ENCODE results near the gene HBE1. TPM values are rescaled to one million over a fixed set of nuclear protein-coding genes. Genes with fewer than 3 reads are reported as not detected.

The HBE1 gene
- polyA plus RNA-seq, 1 of the 3 experiments (the other 2 are of a cell fraction): 2.4 TPM

DNA sequence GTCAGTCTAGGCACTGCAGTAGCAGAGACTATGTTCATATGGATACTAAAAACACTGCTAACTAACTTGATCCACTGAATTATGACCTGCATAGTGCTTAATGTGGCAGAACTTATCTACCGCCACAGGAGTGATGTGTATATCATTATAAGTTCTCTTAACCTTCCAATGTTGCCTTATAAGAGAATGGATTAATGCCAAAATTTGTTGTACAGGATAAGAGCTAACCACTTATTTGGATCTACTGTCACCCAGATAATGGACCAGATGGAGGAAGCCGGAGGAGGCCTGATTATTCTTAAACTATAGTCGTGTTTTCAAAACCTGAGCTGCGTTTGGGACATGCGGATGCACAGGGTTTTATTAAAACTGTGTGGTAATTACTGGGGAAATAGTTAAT, 33.9 kb upstream of the HBE1 start:
- Histone ChIP-seq H3K4me3 (ENCODE audit: low read depth in 2 of 2, low read length in 1 of 2) (no peak overlapping the region), H3K9ac (no peak overlapping the region), H3K79me2 (ENCODE audit: insufficient read depth) (no peaks in the 10 kb centered on the region), H4K20me1 (ENCODE audit: insufficient read depth) (no peaks in the 10 kb centered on the region), H3K36me3 (replicated peaks in 1 of 2; ENCODE audit: control insufficient read depth in 1 of 2, insufficient read depth in 2 of 2, low read length in 1 of 2) (no peaks in the 10 kb centered on the region), H3K4me1 (ENCODE audit: control insufficient read depth in 1 of 2, insufficient read depth in 2 of 2, low read depth in 1 of 2, low read length in 1 of 2) (no peaks in the 10 kb centered on the region), H3K27me3 (ENCODE audit: insufficient read depth) (no peaks in the 10 kb centered on the region; the same call in 1 of the 2 replicates), H2AFZ (ENCODE audit: low read depth) (no peak overlapping the region), H3K9me2 (no peaks in the 10 kb centered on the region), H3F3A (replicated peaks; ENCODE audit: insufficient read depth) (no peaks in the 10 kb centered on the region), H3K4me2 (no peak overlapping the region), H3K9me3 (no peaks in the 10 kb centered on the region), H3K27ac (ENCODE audit: low read depth in 2 of 2, low read length in 1 of 2) (no peak overlapping the region)
- CTCF ChIA-PET: no interaction called here
- POLR2A ChIA-PET: no interaction called here
- 11% methylated on average over 5 of the region's 5 CpGs for WGBS (ENCODE audit: low lambda C conversion rate)
- DNase-seq: no peak
- TF ChIP-seq TAF1 (IDR thresholded peaks at IDR 0.05; ENCODE audit: borderline replicate concordance, low read depth, low read length): no peak
- no peak for TF ChIP-seq FOXJ3 (CRISPR knock-in tag; IDR thresholded peaks at IDR 0.05)
- TF ChIP-seq, protein P1, sequence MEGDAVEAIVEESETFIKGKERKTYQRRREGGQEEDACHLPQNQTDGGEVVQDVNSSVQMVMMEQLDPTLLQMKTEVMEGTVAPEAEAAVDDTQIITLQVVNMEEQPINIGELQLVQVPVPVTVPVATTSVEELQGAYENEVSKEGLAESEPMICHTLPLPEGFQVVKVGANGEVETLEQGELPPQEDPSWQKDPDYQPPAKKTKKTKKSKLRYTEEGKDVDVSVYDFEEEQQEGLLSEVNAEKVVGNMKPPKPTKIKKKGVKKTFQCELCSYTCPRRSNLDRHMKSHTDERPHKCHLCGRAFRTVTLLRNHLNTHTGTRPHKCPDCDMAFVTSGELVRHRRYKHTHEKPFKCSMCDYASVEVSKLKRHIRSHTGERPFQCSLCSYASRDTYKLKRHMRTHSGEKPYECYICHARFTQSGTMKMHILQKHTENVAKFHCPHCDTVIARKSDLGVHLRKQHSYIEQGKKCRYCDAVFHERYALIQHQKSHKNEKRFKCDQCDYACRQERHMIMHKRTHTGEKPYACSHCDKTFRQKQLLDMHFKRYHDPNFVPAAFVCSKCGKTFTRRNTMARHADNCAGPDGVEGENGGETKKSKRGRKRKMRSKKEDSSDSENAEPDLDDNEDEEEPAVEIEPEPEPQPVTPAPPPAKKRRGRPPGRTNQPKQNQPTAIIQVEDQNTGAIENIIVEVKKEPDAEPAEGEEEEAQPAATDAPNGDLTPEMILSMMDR (IDR thresholded peaks at IDR 0.05): no peak
- TF ChIP-seq TCF12 (IDR thresholded peaks at IDR 0.05): no peak
- TF ChIP-seq GATA2 (CRISPR knock-in tag; IDR thresholded peaks at IDR 0.05): no peak
- TF ChIP-seq MXI1 (IDR thresholded peaks at IDR 0.05; ENCODE audit: low read depth, low read length): no peak
- no peak for TF ChIP-seq FOXM1 (IDR thresholded peaks at IDR 0.05; ENCODE audit: low read depth)
- no peak for TF ChIP-seq TEAD4 (IDR thresholded peaks at IDR 0.05; ENCODE audit: borderline replicate concordance, insufficient read depth)
- TF ChIP-seq GABPA (IDR thresholded peaks at IDR 0.05; ENCODE audit: low read depth): no peak
- TF ChIP-seq JUND (IDR thresholded peaks at IDR 0.05): no peak
- TF ChIP-seq, protein P2, sequence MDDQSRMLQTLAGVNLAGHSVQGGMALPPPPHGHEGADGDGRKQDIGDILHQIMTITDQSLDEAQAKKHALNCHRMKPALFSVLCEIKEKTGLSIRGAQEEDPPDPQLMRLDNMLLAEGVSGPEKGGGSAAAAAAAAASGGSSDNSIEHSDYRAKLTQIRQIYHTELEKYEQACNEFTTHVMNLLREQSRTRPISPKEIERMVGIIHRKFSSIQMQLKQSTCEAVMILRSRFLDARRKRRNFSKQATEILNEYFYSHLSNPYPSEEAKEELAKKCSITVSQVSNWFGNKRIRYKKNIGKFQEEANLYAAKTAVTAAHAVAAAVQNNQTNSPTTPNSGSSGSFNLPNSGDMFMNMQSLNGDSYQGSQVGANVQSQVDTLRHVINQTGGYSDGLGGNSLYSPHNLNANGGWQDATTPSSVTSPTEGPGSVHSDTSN (IDR thresholded peaks at IDR 0.05): no peak
- TF ChIP-seq, protein P3, sequence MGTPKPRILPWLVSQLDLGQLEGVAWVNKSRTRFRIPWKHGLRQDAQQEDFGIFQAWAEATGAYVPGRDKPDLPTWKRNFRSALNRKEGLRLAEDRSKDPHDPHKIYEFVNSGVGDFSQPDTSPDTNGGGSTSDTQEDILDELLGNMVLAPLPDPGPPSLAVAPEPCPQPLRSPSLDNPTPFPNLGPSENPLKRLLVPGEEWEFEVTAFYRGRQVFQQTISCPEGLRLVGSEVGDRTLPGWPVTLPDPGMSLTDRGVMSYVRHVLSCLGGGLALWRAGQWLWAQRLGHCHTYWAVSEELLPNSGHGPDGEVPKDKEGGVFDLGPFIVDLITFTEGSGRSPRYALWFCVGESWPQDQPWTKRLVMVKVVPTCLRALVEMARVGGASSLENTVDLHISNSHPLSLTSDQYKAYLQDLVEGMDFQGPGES (IDR thresholded peaks at IDR 0.05; ENCODE audit: low read depth, low read length): no peak
- TF ChIP-seq SIN3A (IDR thresholded peaks at IDR 0.05; ENCODE audit: borderline replicate concordance, low read depth, low read length): no peak
- no peak for TF ChIP-seq RAD21 (IDR thresholded peaks at IDR 0.05; ENCODE audit: low read length)

DNA sequence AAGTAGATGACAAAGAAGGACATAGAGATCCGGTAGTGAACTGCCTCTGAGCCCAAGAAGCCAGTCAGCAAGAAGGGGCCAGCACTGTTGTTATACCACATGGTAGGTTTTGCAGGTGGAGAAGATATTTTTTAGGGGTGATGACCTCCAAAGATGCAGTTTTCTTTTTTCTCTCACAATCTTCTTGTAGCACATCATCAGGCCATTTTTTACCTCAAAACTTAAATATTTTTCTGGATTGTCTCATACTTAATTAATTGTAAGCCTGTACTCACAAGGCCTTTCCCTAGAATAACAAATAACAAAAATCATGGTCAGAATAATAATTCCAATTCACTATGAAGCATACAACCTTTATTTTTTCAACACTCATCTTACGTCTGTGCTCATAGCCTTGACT, 32.1 kb upstream of the HBE1 start, which contains the start of gene OR51B4:
TSS of gene OR51B4 (minus strand) at position 101 of the 400 bp plus-strand sequence. CDS start at position 101, 0 bp downstream.
- Histone ChIP-seq H3K4me1 (ENCODE audit: control insufficient read depth in 1 of 2, insufficient read depth in 2 of 2, low read depth in 1 of 2, low read length in 1 of 2) (no peaks in the 10 kb centered on the region), H2AFZ (ENCODE audit: low read depth) (no peak within 1 kb of the TSS), H3K27me3 (ENCODE audit: insufficient read depth) (peaks cover 6% of the 10 kb centered on the region; the same call in 1 of the 2 replicates), H3K9me3 (no peaks in the 10 kb centered on the region), H3K27ac (ENCODE audit: low read depth in 2 of 2, low read length in 1 of 2) (no peak within 1 kb of the TSS), H3K9me2 (no peaks in the 10 kb centered on the region), H3F3A (replicated peaks; ENCODE audit: insufficient read depth) (no peaks in the 10 kb centered on the region), H3K9ac (no peak within 1 kb of the TSS), H3K36me3 (replicated peaks in 1 of 2; ENCODE audit: control insufficient read depth in 1 of 2, insufficient read depth in 2 of 2, low read length in 1 of 2) (no peaks in the 10 kb centered on the region), H3K4me2 (no peak within 1 kb of the TSS), H3K79me2 (ENCODE audit: insufficient read depth) (no peaks in the 10 kb centered on the region), H4K20me1 (ENCODE audit: insufficient read depth) (no peaks in the 10 kb centered on the region), H3K4me3 (ENCODE audit: low read depth in 2 of 2, low read length in 1 of 2) (no peak within 1 kb of the TSS)
- ChIA-PET POLR2A (no interaction called here), CTCF (no interaction called here)
- no peak for DNase-seq
- TF ChIP-seq GATA2 (CRISPR knock-in tag; IDR thresholded peaks at IDR 0.05) (no peak), TAF1 (IDR thresholded peaks at IDR 0.05; ENCODE audit: borderline replicate concordance, low read depth, low read length) (no peak), RCOR1 (IDR thresholded peaks at IDR 0.05; ENCODE audit: low read length) (no peak)
- TF ChIP-seq, protein P4, sequence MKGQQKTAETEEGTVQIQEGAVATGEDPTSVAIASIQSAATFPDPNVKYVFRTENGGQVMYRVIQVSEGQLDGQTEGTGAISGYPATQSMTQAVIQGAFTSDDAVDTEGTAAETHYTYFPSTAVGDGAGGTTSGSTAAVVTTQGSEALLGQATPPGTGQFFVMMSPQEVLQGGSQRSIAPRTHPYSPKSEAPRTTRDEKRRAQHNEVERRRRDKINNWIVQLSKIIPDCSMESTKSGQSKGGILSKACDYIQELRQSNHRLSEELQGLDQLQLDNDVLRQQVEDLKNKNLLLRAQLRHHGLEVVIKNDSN (IDR thresholded peaks at IDR 0.05; ENCODE audit: borderline replicate concordance, low read depth): no peak
- TF ChIP-seq, protein P1 (IDR thresholded peaks at IDR 0.05): no peak
- WGBS (ENCODE audit: low lambda C conversion rate): 9% methylated on average over 2 of the region's 2 CpGs

Measured in SK-N-SH (cell line).